Trophoblast cell (in vitro differentiated cells and primary cell): Measurements from ENCODE around the gene BFSP2.
A peak's percentile ranks its signal among the peaks of the same experiment; 100 is the strongest.

Source experiments
- DNase-seq, 2 donors: peaks; one replicate each; pipeline ENCODE4 v3.0.0-alpha.2; 2016
- H2AFZ ChIP-seq: 2 replicates; pipeline ENCODE4 v1.6.1; 2013; ENCODE audit warnings: low read length, moderate library complexity, mild to moderate bottlenecking; ENCODE audit not compliant: insufficient read depth, poor library complexity
- H2AK5ac ChIP-seq: 2 replicates; pipeline ENCODE4 v1.6.1; 2013; ENCODE audit warnings: mild to moderate bottlenecking, low read length
- H2BK120ac ChIP-seq: 2 replicates; pipeline ENCODE4 v1.6.1; 2013; ENCODE audit warnings: low read length, mild to moderate bottlenecking, moderate library complexity; ENCODE audit not compliant: insufficient read depth, poor library complexity
- H2BK12ac ChIP-seq: 2 replicates; pipeline ENCODE4 v1.6.1; 2013; ENCODE audit warnings: mild to moderate bottlenecking, low read length, moderate library complexity
- H2BK5ac ChIP-seq: 2 replicates; pipeline ENCODE4 v1.6.1; 2013; ENCODE audit warnings: low read length, low read depth, moderate library complexity, mild to moderate bottlenecking; ENCODE audit not compliant: poor library complexity
- H3K14ac ChIP-seq: 2 replicates; pipeline ENCODE4 v1.6.1; 2013; ENCODE audit warnings: mild to moderate bottlenecking, low read length
- H3K18ac ChIP-seq: 2 replicates; pipeline ENCODE4 v1.6.1; 2013; ENCODE audit warnings: mild to moderate bottlenecking, low read length
- H3K23ac ChIP-seq: 2 replicates; pipeline ENCODE4 v1.6.1; 2013; ENCODE audit warnings: low read length
- H3K27ac ChIP-seq: 2 replicates; pipeline ENCODE4 v1.5.1; 2013; ENCODE audit warnings: low read depth, mild to moderate bottlenecking, inconsistent platforms, low read length, moderate library complexity
- H3K27me3 ChIP-seq: 2 replicates; pipeline ENCODE4 v1.6.1; 2013; ENCODE audit warnings: inconsistent platforms, mild to moderate bottlenecking, low read length, moderate library complexity; ENCODE audit not compliant: insufficient read depth
- H3K36me3 ChIP-seq, 2 experiments: 1 replicate in 1 of 2; 2 replicates in 1 of 2; pipeline ENCODE4 v1.6.1; 2013; ENCODE audit warnings: low read length in 2 of 2, mild to moderate bottlenecking in 2 of 2, moderate library complexity in 1 of 2; ENCODE audit not compliant: insufficient read depth in 2 of 2, control insufficient read depth in 1 of 2
- H3K4ac ChIP-seq: 2 replicates; pipeline ENCODE4 v1.6.1; 2013; ENCODE audit warnings: low read depth, mild to moderate bottlenecking, low read length, moderate library complexity
- H3K4me1 ChIP-seq, 2 experiments: 1 replicate in 1 of 2; 2 replicates in 1 of 2; pipeline ENCODE4 v1.6.1; 2013; ENCODE audit warnings: low read length in 2 of 2, mild to moderate bottlenecking in 2 of 2, moderate library complexity in 1 of 2; ENCODE audit not compliant: insufficient read depth in 2 of 2, control insufficient read depth in 1 of 2
- H3K4me2 ChIP-seq: 2 replicates; pipeline ENCODE4 v1.6.1; 2013; ENCODE audit warnings: inconsistent platforms, mild to moderate bottlenecking, low read length, moderate library complexity
- H3K4me3 ChIP-seq: 2 replicates; pipeline ENCODE4 v1.5.1; 2013; ENCODE audit warnings: mild to moderate bottlenecking, low read depth, low read length, inconsistent platforms
- H3K79me1 ChIP-seq: one replicate; pipeline ENCODE4 v1.6.1; 2013; ENCODE audit warnings: low read length
- H3K79me2 ChIP-seq: 2 replicates; pipeline ENCODE4 v1.6.1; 2013; ENCODE audit warnings: low read length, mild to moderate bottlenecking; ENCODE audit not compliant: control insufficient read depth, insufficient read depth, poor library complexity
- H3K9ac ChIP-seq: 2 replicates; pipeline ENCODE4 v1.6.1; 2013; ENCODE audit warnings: mild to moderate bottlenecking, low read length
- H3K9me3 ChIP-seq: 2 replicates; pipeline ENCODE4 v1.6.1; 2013; ENCODE audit warnings: low read depth, mild to moderate bottlenecking, control low read depth, inconsistent platforms, low read length; ENCODE audit not compliant: insufficient read depth
- H4K12ac ChIP-seq: 2 replicates; pipeline ENCODE4 v1.6.1; 2013; ENCODE audit warnings: low read depth, mild to moderate bottlenecking, low read length, moderate library complexity
- H4K8ac ChIP-seq: 2 replicates; pipeline ENCODE4 v1.6.1; 2013; ENCODE audit warnings: low read depth, mild to moderate bottlenecking, low read length, moderate library complexity
- H4K91ac ChIP-seq: one replicate; pipeline ENCODE4 v1.6.1; 2013; ENCODE audit warnings: low read depth, mild to moderate bottlenecking, low read length, moderate library complexity
- WGBS: extraction: QIAGEN DNeasy Blood & Tissue Kit; methylation state at CpG from one replicate; pipeline ENCODE4 v1.1.7; 2013; ENCODE audit warnings: missing lambda C conversion rate; ENCODE audit not compliant: insufficient read length, insufficient coverage; ENCODE audit errors: extremely low coverage; 5-methylcytosine and 5-hydroxymethylcytosine counted together

The BFSP2 gene

DNA sequence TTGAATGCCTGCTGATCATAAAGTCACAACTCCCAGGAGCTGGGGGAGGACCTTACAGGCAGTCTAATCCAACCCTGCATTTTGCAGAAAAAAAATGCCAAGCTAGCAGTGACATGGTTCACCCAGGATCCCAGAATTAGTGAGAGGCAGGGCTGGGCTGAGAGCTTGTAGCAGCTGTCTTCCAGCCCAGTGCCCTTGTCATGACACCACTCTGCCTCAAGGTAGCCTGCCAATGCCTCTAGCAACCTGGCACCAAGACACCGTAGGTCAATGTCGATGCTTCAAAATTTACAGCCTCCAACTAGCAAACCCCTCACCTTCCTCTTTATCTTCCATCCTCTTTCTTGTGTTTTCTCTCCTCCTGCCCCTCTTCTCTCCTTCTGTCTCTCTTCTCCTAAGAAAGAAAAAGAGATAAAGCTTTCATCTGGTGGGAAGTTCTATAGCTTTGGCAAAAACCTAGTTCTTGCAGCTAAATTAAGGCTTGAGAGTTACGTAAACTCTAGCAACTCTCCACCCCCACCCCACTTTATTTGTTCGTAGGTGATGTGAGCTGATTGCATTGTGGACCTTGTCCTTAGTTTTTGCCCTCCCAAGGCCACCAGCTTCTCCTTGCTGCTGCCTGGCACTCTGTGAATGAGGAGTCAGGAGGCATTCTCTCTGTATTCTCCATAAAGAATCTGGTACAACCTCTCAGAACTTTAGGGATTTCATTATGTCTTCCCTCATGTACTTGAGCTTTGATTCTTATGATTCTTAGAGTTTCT, 18.3 kb upstream of the BFSP2 start:
- no peak for DNase-seq
- H3K79me1 ChIP-seq = no peaks in the 10 kb centered on the region
- H4K8ac ChIP-seq = no peak overlapping the region
- no peak overlapping the region for H3K27ac ChIP-seq
- H4K91ac ChIP-seq = no peak overlapping the region
- no peak overlapping the region for H3K14ac ChIP-seq
- H3K23ac ChIP-seq = no peak overlapping the region
- H3K4me2 ChIP-seq = no peak overlapping the region
- WGBS = no CpG with 5 or more reads among the region's 4 CpGs
- H3K4me3 ChIP-seq = no peak overlapping the region
- no peak overlapping the region for H2BK120ac ChIP-seq
- no peaks in the 10 kb centered on the region for H3K36me3 ChIP-seq
- no peak overlapping the region for H3K18ac ChIP-seq
- H3K9me3 ChIP-seq = no peaks in the 10 kb centered on the region
- no peak overlapping the region for H2AK5ac ChIP-seq
- H3K9ac ChIP-seq = no peak overlapping the region
- no peak overlapping the region for H3K4ac ChIP-seq
- H2BK12ac ChIP-seq = no peak overlapping the region
- H3K4me1 ChIP-seq = peaks cover 1 to 7% of the 10 kb centered on the region in 2 experiments
- no peaks in the 10 kb centered on the region for H3K79me2 ChIP-seq
- H2AFZ ChIP-seq = no peak overlapping the region
- H2BK5ac ChIP-seq = no peak overlapping the region
- no peak overlapping the region for H4K12ac ChIP-seq
- H3K27me3 ChIP-seq = no peaks in the 10 kb centered on the region

DNA sequence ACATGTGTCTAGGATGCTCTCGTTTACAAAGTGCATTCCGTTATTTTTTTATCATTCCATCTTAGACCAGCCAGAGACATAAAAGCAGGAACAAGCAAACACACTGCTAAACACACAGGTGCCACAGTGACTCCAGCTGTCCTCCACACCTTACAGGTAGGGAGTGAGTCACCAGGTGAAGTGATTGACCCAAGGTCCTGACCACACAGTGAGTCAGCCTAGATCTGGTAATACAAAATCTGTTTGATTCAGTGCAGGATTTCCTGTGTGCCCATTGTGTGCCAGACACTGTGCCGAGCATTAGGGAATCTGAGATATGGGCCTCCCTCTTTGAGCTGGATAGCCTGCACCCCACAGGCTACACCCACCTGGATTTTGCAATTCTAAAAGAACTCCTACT, 16.7 kb upstream of the BFSP2 start:
- no peak overlapping the region for H2BK120ac ChIP-seq
- H2AFZ ChIP-seq = no peak overlapping the region
- no peak overlapping the region for H3K23ac ChIP-seq
- peaks cover 1 to 7% of the 10 kb centered on the region in 2 experiments for H3K4me1 ChIP-seq
- no peak overlapping the region for H4K12ac ChIP-seq
- no peaks in the 10 kb centered on the region for H3K27me3 ChIP-seq
- no peak overlapping the region for H3K18ac ChIP-seq
- H3K14ac ChIP-seq = no peak overlapping the region
- no peak overlapping the region for H2BK5ac ChIP-seq
- peak; percentile 54 to 67 for DNase-seq
- H4K8ac ChIP-seq = no peak overlapping the region
- H4K91ac ChIP-seq = no peak overlapping the region
- no peak overlapping the region for H3K4ac ChIP-seq
- H3K79me1 ChIP-seq = no peaks in the 10 kb centered on the region
- no peak overlapping the region for H3K9ac ChIP-seq
- no CpG with 5 or more reads among the region's 3 CpGs for WGBS
- H3K27ac ChIP-seq = no peak overlapping the region
- H3K36me3 ChIP-seq = no peaks in the 10 kb centered on the region
- no peak overlapping the region for H3K4me3 ChIP-seq
- H2AK5ac ChIP-seq = no peak overlapping the region
- H2BK12ac ChIP-seq = no peak overlapping the region
- H3K9me3 ChIP-seq = no peaks in the 10 kb centered on the region
- H3K79me2 ChIP-seq = no peaks in the 10 kb centered on the region
- H3K4me2 ChIP-seq = no peak overlapping the region

DNA sequence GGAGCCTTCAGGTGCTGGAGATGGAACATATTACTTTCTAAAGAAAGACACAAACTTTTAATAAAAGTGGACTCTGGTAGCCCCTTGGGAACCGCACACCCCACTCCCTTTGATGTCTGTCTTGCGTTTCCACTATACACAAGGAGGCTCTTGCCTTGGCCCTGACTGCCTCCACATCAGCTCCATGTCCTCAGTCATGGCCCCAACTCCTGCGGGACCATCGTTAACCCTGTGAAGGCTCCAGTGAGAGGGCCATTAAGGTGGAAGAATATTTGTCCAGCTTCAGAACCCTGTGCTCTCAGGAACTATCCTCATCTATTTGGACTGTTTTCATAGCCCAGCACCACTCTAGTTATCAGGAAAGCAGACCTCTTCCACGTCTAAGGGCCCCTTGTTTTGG, 16.1 kb upstream of the BFSP2 start:
- WGBS = no CpG with 5 or more reads among the region's 5 CpGs
- Histone ChIP-seq H3K4me3 (no peak overlapping the region), H4K12ac (no peak overlapping the region)

DNA sequence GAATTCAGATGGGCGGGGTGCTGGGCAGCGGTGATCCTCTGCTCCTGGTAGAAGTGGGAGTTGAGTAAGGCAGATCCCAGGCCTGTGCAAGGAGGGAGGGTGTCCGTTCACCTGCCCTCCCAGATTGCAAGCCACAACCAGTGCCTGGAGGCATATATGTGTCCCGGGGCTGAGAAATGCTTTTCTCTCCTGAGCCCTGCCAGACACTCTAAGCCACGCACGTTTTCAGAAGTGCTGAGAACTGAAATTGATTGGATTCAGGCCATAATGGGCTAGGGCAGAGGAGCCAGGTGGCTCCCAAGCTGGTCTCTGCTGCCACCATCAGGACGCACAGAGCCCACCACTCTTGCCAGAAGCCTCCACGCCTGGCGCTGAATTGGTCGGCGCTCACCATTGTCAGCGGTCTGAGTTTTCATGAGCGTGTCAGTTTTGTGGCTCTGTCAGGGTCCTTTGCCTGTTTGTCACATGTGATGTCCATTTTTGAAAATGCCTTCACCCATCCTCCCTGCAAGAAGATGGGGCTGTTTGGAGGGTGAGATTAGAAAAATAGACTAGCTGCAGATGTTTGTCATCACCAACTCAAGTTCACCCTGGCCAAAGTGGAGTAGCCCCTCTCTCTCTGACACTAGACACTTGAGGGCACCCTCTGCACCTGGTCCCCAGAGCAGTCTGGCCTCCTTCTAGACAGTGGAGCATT, 15.4 kb upstream of the BFSP2 start:
- H3K79me2 ChIP-seq = no peaks in the 10 kb centered on the region
- H3K9ac ChIP-seq = no peak overlapping the region
- no peaks in the 10 kb centered on the region for H3K9me3 ChIP-seq
- no peak overlapping the region for H3K27ac ChIP-seq
- no peak overlapping the region for H4K8ac ChIP-seq
- WGBS = no CpG with 5 or more reads among the region's 13 CpGs
- peak; percentile 68 to 73 for DNase-seq
- H3K23ac ChIP-seq = no peak overlapping the region
- H3K36me3 ChIP-seq = no peaks in the 10 kb centered on the region
- H3K79me1 ChIP-seq = no peaks in the 10 kb centered on the region
- H3K4me1 ChIP-seq = peaks cover 1 to 7% of the 10 kb centered on the region in 2 experiments
- H3K14ac ChIP-seq = no peak overlapping the region
- no peak overlapping the region for H2AK5ac ChIP-seq
- H4K12ac ChIP-seq = no peak overlapping the region
- H2BK5ac ChIP-seq = no peak overlapping the region
- no peak overlapping the region for H3K4ac ChIP-seq
- no peak overlapping the region for H2BK120ac ChIP-seq
- no peak overlapping the region for H3K18ac ChIP-seq
- H4K91ac ChIP-seq = no peak overlapping the region
- H3K4me2 ChIP-seq = no peak overlapping the region
- H2BK12ac ChIP-seq = no peak overlapping the region
- no peak overlapping the region for H3K4me3 ChIP-seq
- H3K27me3 ChIP-seq = no peaks in the 10 kb centered on the region
- no peak overlapping the region for H2AFZ ChIP-seq

More for the DNA sequence above, 16.1 kb upstream of the BFSP2 start:
- no peaks in the 10 kb centered on the region for H3K36me3 ChIP-seq
- H4K91ac ChIP-seq = no peak overlapping the region
- no peaks in the 10 kb centered on the region for H3K79me2 ChIP-seq
- no peak overlapping the region for H3K4me2 ChIP-seq
- H3K14ac ChIP-seq = no peak overlapping the region
- no peak overlapping the region for H3K9ac ChIP-seq
- H3K4me1 ChIP-seq = peaks cover 1 to 7% of the 10 kb centered on the region in 2 experiments
- H3K18ac ChIP-seq = no peak overlapping the region
- H4K8ac ChIP-seq = no peak overlapping the region
- H2AFZ ChIP-seq = no peak overlapping the region
- no peak overlapping the region for H3K23ac ChIP-seq
- no peaks in the 10 kb centered on the region for H3K79me1 ChIP-seq
- H3K9me3 ChIP-seq = no peaks in the 10 kb centered on the region
- H3K27me3 ChIP-seq = no peaks in the 10 kb centered on the region
- no peak overlapping the region for H3K27ac ChIP-seq
- no peak overlapping the region for H2BK5ac ChIP-seq
- no peak overlapping the region for H2AK5ac ChIP-seq
- no peak overlapping the region for H2BK12ac ChIP-seq
- no peak overlapping the region for H3K4ac ChIP-seq
- H2BK120ac ChIP-seq = no peak overlapping the region
- DNase-seq = no peak
